Gastrocnemius medialis (tissue), 4 donors: Measurements from ENCODE around the gene FHOD1.

Experiments
- POLR2A ChIP-seq, 2 donors: fragments of 450-650 bp; IDR thresholded peaks; one replicate each; pipeline ENCODE4 v1.6.1; 2017; ENCODE audit warnings: antibody characterized with exemption in 2 of 2, mild to moderate bottlenecking in 2 of 2, moderate library complexity in 2 of 2
- TF ChIP-seq, protein P1 (sequence below), 5 experiments: fragments of 450-650 bp in 3 of 5; fragments of 200-600 bp in 2 of 5; sonication (generic) in 2 of 5; IDR thresholded peaks in 4 of 5; conservative IDR thresholded peaks in 1 of 5; 1 replicate in 4 of 5; 2 replicates in 1 of 5; pipeline ENCODE4 v1.5.1; 2016 to 2019; ENCODE audit warnings: antibody characterized with exemption in 5 of 5, mild to moderate bottlenecking in 3 of 5, moderate library complexity in 3 of 5

DNA sequence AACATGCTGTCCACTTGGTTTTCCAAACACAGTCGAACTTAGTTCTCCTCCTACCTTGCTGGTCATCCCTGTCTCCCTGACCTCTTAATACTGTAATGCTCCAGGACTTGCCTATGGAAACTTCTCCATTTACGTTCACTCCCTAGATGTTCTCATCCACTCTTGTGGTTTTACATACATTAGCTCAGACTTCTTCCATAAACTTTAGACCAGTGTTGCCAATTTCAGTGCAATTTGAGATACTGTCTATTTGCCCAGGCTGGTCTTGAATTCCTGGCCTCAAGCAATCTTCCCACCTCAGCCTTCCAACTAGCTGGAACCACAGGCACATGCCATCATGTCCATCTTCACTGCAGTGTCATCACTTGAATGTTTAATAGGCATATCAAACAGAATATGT, 65.0 kb downstream of the FHOD1 start:
- no peak for TF ChIP-seq POLR2A (IDR thresholded peaks at IDR 0.05)
- TF ChIP-seq, protein P1, sequence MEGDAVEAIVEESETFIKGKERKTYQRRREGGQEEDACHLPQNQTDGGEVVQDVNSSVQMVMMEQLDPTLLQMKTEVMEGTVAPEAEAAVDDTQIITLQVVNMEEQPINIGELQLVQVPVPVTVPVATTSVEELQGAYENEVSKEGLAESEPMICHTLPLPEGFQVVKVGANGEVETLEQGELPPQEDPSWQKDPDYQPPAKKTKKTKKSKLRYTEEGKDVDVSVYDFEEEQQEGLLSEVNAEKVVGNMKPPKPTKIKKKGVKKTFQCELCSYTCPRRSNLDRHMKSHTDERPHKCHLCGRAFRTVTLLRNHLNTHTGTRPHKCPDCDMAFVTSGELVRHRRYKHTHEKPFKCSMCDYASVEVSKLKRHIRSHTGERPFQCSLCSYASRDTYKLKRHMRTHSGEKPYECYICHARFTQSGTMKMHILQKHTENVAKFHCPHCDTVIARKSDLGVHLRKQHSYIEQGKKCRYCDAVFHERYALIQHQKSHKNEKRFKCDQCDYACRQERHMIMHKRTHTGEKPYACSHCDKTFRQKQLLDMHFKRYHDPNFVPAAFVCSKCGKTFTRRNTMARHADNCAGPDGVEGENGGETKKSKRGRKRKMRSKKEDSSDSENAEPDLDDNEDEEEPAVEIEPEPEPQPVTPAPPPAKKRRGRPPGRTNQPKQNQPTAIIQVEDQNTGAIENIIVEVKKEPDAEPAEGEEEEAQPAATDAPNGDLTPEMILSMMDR (IDR thresholded peaks at IDR 0.05 in 4 of 5, conservative IDR thresholded peaks at IDR 0.05 in 1 of 5), result no peak
